Heart right ventricle (tissue), 16 donors: Measurements from ENCODE around the gene SSTR3. TPM values are rescaled to one million over a fixed set of nuclear protein-coding genes. Genes with fewer than 3 reads are reported as not detected.

Experiments
- ATAC-seq, 8 donors: fragments of 200-7000 bp; cut with Tn5 transposase; one replicate each; pipeline ENCODE4 v1.9.1; 2020; ENCODE audit warnings: mild to moderate bottlenecking in 8 of 8, moderate library complexity in 8 of 8, moderate number of reproducible peaks in 1 of 8
- DNase-seq, 2 donors: peaks; one replicate each; pipeline ENCODE4 v3.0.0-alpha.2; 2020
- H3K27ac ChIP-seq, 10 donors: fragments of 200-600 bp; sonication (generic) in 2 of 10; one replicate each; pipeline versions ENCODE4 v1.5.0 to v1.8.0; 2020 to 2022; ENCODE audit warnings: mild to moderate bottlenecking in 3 of 10
- H3K27me3 ChIP-seq, 7 donors: fragments of 200-600 bp; one replicate each; pipeline ENCODE4 v1.8.0; 2021 to 2022; ENCODE audit warnings: mild to moderate bottlenecking in 2 of 7
- H3K36me3 ChIP-seq, 9 donors: fragments of 200-600 bp; sonication (generic) in 1 of 9; one replicate each; pipeline versions ENCODE4 v1.5.0 to v1.8.0; 2020 to 2022; ENCODE audit warnings: mild to moderate bottlenecking in 2 of 9
- H3K4me1 ChIP-seq, 9 donors: fragments of 200-600 bp; sonication (generic) in 1 of 9; one replicate each; pipeline versions ENCODE4 v1.5.0 to v1.8.0; 2020 to 2022; ENCODE audit warnings: mild to moderate bottlenecking in 4 of 9
- H3K4me3 ChIP-seq, 10 donors: fragments of 200-600 bp; sonication (generic) in 2 of 10; one replicate each; pipeline versions ENCODE4 v1.5.0 to v1.8.0; 2020 to 2022; ENCODE audit warnings: mild to moderate bottlenecking in 7 of 10, moderate library complexity in 2 of 10
- H3K9me3 ChIP-seq, 11 donors: fragments of 200-600 bp in 10 of 11; sonication (generic) in 2 of 11; one replicate each; pipeline versions ENCODE4 v1.5.0 to v1.8.0; 2013 to 2022; ENCODE audit warnings: mild to moderate bottlenecking in 2 of 11, control low read depth in 1 of 11, moderate library complexity in 1 of 11
- CTCF ChIP-seq, 9 donors: fragments of 200-600 bp; sonication (generic) in 2 of 9; IDR thresholded peaks; one replicate each; pipeline versions ENCODE4 v1.5.0 to v1.8.0; 2021 to 2022; ENCODE audit warnings: antibody characterized with exemption in 9 of 9, mild to moderate bottlenecking in 5 of 9, moderate library complexity in 1 of 9
- WGBS, 2 donors: extraction: QIAGEN DNeasy Blood & Tissue Kit; methylation state at CpG; one replicate each; pipeline ENCODE4 v1.1.7; 2013; ENCODE audit warnings: inconsistent platforms in 1 of 2; 5-methylcytosine and 5-hydroxymethylcytosine counted together
- intact Hi-C, 10 donors: fragments of 100-400 bp; cut with DNase I; formaldehyde crosslinking; loops; one replicate each; pipeline versions ENCODE4 v1.11.1 to v1.14.2; 2022
- polyA plus RNA-seq, 2 donors: library from polyadenylated mRNA; stranded (reverse); fragments of 200-250 nt; gene quantifications; one replicate each; pipeline ENCODE4 v1.2.3, GENCODE V29; 2013
- total RNA-seq, 10 donors: library from RNA; stranded (reverse); fragmentation: NEBNext Ultra II Directional in 3 of 10; extraction: Animal tissue kit (Norgen Biotek cat#: 25700) in 3 of 10; gene quantifications; one replicate each; pipeline versions ENCODE4 v1.2.1 to v1.2.4, GENCODE V29; 2021 to 2023
- donor health status: Arrhythmogenic right ventricular cardiomyopathy.
- donor health status: ischemic (EF 13 %, LVEDD 7.1; RV severe dilation, severe dysfunction).
- donor health status: healthy with polysubstance abuse.
- donor health status: DM: no; HTN: yes; CAD: no.
- donor health status: DM: no; HTN: no; CAD: no.
- donor health status: ischemic (EF 25% LVEDD 6.9; RV normal size, moderate dysfunction).
- donor health status: ischemic (EF 25% LVEDD 5.7; RV mildly dilated, moderate dysfunction).
- donor health status: healthy.
- donor health status: DM: yes; HTN: yes; CAD: no.
- donor health status: Ischemic cardiomyopathy.
- donor health status: ischemic (EF 35%, LVEDD 5.7; RV mildly dilated, moderate dysfunction).
- donor health status: nonischemic (EF 11% LVEDD 7.7; RV severe dilation, severe dysfunction).
- donor health status: DM: yes; HTN: yes; CAD: no.
- donor health status: PGD.
- donor health status: ischemic (EF 29% LVEDD 5.4; RV normal size, mild dysfunction).
- donor health status: nonischemic (EF 23%, LVEDD 6.1; RV moderate dilation, normal function).

SSTR3 gene
- total and polyA plus RNA-seq, 12 donors: not detected

GRCh38 chr22:37193629-37194191, 18.6 kb downstream of the SSTR3 start:
- no peak for DNase-seq
- 50 to 54% methylated on average over 10 of the region's 10 CpGs for WGBS, 2 donors
- H3K27ac ChIP-seq: peak overlapping the region in 7 of 10 donors; percentile 17 to 63 (median 41)

GRCh38 chr22:37192741-37193140, 19.5 kb downstream of the SSTR3 start:
- Histone ChIP-seq H3K27me3 (no peaks in the 10 kb centered on the region), H3K4me3 (no peak overlapping the region), H3K27ac (peak overlapping the region in 3 of 10 donors; percentile 26 to 63 (median 57)), H3K4me1 (peaks cover 25 to 67% (median 56%) of the 10 kb centered on the region in 9 donors), H3K36me3 (no peaks in the 10 kb centered on the region), H3K9me3 (no peaks in the 10 kb centered on the region)
- ATAC-seq (no peak), DNase-seq (no peak)
- 93 to 98% methylated on average over 1 of the region's 1 CpG for WGBS, 2 donors
- intact Hi-C loops: no loop called here
- TF ChIP-seq CTCF (IDR thresholded peaks at IDR 0.05): no peak

More at GRCh38 chr22:37193629-37194191, 18.6 kb downstream of the SSTR3 start:
- ATAC-seq: no peak
- Histone ChIP-seq H3K36me3 (no peaks in the 10 kb centered on the region), H3K4me1 (peaks cover 24 to 65% (median 56%) of the 10 kb centered on the region in 9 donors), H3K27me3 (no peaks in the 10 kb centered on the region), H3K9me3 (no peaks in the 10 kb centered on the region), H3K4me3 (no peak overlapping the region)
- TF ChIP-seq CTCF (IDR thresholded peaks at IDR 0.05): no peak
- intact Hi-C loops: no loop called here

GRCh38 chr22:37192204-37192603, 20.1 kb downstream of the SSTR3 start:
- H3K27me3 ChIP-seq: no peaks in the 10 kb centered on the region
- WGBS, 2 donors: 82% methylated on average over 2 of the region's 2 CpGs
- TF ChIP-seq CTCF (IDR thresholded peaks at IDR 0.05): no peak

GRCh38 chr22:37190262-37190780, 22.0 kb downstream of the SSTR3 start:
- H3K27me3 ChIP-seq: no peaks in the 10 kb centered on the region

More at GRCh38 chr22:37192204-37192603, 20.1 kb downstream of the SSTR3 start:
- no peak overlapping the region for H3K4me3 ChIP-seq
- H3K27ac ChIP-seq: no peak overlapping the region
- DNase-seq: no peak
- no peaks in the 10 kb centered on the region for H3K9me3 ChIP-seq
- intact Hi-C loops: no loop called here
- H3K36me3 ChIP-seq: no peaks in the 10 kb centered on the region
- peaks cover 21 to 67% (median 56%) of the 10 kb centered on the region in 9 donors for H3K4me1 ChIP-seq
- no peak for ATAC-seq

More at GRCh38 chr22:37190262-37190780, 22.0 kb downstream of the SSTR3 start:
- Histone ChIP-seq H3K4me1 (peaks cover 18 to 64% (median 53%) of the 10 kb centered on the region in 9 donors), H3K4me3 (no peak overlapping the region), H3K36me3 (no peaks in the 10 kb centered on the region), H3K27ac (peak overlapping the region in 1 of 10 donors; percentile 45), H3K9me3 (no peaks in the 10 kb centered on the region)
- ATAC-seq: no peak
- no peak for TF ChIP-seq CTCF (IDR thresholded peaks at IDR 0.05)
- DNase-seq: no peak
- intact Hi-C loops: no loop called here
- 54 to 96% methylated on average over 4 of the region's 4 CpGs for WGBS, 2 donors
